ENCODE results near the gene TAGLN2. TPM values are rescaled to one million over a fixed set of nuclear protein-coding genes. Genes with fewer than 3 reads are reported as not detected.

The TAGLN2 gene
- total RNA-seq, 1 experiment from 2014 or later: 387 TPM

DNA sequence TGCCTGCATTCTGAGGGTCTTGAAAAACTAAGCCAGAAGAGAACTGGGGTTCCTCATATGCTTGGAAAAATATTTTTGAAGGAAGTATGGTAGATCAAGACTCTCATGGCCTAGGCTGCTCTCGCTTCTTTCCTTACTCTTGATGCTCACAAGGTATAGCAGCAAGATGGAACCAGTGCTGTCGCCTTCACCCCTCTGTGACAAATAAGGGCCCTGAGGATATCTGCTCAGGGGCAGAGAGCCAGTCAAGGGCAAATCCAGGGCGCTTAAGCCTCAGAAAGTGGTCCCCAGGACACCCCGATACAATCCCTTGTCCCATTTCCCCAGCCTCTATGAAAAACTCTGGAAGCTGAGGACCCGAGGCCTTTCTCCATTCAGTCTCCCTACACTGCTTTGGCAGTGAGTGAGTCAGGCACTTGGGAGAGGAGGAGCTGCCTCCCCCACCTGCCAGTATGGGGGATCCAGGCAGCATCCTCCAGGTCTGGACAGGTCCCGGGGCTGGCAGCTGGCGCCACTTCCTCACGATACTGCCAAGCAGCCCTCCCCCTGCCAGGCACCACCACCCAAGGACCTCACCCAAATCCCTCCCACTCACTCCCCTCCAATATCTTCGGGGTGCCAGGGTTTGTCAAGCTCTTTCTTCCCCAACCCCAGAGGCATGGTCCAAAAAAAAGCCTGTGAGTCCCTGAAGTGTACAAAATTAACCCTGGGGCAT is 18.8 kb upstream of the TAGLN2 start:
- peak; percentile 54 for DNase-seq
- peaks cover 10% of the 10 kb centered on the region; the same call in 1 of the 2 replicates for H3K27me3 ChIP-seq (ENCODE audit: control insufficient read depth, insufficient read depth, low read length)
- no peaks in the 10 kb centered on the region; the same call in none of the 2 replicates for H3K36me3 ChIP-seq (replicated peaks; ENCODE audit: control insufficient read depth, insufficient read depth, low read length)
- no peak overlapping the region for H3K4me3 ChIP-seq (ENCODE audit: insufficient read depth, low read depth, low read length)

DNA sequence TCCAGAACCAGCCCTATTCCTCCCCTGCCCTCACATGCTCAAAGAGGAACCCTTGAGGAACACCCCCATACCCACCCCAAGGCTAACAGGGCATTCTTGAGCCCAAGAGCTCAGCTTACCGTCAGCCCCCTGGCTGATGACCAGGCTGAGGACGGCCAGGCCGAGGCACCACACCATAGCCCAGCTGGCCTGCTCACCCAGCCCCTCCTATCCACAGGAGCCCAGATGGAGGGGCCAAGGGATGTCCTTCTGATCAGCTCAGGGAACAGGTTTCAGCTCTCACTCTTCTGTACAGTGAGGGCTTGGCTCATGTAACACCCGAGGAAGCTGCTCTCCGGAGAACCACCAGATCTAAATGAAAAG is 18.0 kb upstream of the TAGLN2 start:
- DNase-seq: no peak
- Histone ChIP-seq H3K36me3 (replicated peaks; ENCODE audit: control insufficient read depth, insufficient read depth, low read length) (no peaks in the 10 kb centered on the region; the same call in none of the 2 replicates), H3K27me3 (ENCODE audit: control insufficient read depth, insufficient read depth, low read length) (peaks cover 10% of the 10 kb centered on the region; the same call in 1 of the 2 replicates), H3K4me3 (ENCODE audit: insufficient read depth, low read depth, low read length) (no peak overlapping the region)

DNA sequence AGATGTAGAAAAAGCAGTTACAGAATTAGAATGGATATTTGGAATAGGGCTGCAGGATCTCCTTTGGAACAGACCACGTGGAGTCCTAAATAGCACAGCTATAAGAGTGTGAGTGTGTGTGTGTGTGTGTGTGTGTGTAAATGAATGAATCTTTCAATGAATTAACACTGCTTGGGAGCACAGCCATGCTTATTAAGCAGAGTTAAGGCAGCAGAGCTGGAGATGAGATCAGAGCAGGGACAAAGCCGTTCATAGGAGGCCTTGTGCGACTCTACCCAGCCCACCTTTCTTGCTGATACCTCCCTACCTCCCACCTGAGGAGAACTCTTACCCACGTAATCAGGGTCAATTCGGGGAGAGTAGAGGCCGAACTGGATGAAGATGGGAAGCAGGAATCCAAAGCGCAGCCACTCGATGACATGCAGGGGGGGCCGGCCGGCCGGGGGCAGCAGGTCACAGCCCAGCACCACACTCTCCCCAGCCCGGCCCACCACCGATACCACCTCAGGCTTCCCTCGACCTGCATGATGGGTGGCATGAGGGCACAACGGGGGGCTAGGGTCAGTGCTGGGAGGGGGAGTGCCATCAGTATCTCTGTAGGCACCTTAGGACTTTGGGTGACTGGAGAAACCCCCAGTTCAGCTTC is 17.4 kb upstream of the TAGLN2 start:
- Histone ChIP-seq H3K4me3 (ENCODE audit: insufficient read depth, low read depth, low read length) (no peak overlapping the region), H3K27me3 (ENCODE audit: control insufficient read depth, insufficient read depth, low read length) (peaks cover 10% of the 10 kb centered on the region; the same call in 1 of the 2 replicates), H3K36me3 (replicated peaks; ENCODE audit: control insufficient read depth, insufficient read depth, low read length) (no peaks in the 10 kb centered on the region; the same call in none of the 2 replicates)
- DNase-seq: peak; percentile 29

DNA sequence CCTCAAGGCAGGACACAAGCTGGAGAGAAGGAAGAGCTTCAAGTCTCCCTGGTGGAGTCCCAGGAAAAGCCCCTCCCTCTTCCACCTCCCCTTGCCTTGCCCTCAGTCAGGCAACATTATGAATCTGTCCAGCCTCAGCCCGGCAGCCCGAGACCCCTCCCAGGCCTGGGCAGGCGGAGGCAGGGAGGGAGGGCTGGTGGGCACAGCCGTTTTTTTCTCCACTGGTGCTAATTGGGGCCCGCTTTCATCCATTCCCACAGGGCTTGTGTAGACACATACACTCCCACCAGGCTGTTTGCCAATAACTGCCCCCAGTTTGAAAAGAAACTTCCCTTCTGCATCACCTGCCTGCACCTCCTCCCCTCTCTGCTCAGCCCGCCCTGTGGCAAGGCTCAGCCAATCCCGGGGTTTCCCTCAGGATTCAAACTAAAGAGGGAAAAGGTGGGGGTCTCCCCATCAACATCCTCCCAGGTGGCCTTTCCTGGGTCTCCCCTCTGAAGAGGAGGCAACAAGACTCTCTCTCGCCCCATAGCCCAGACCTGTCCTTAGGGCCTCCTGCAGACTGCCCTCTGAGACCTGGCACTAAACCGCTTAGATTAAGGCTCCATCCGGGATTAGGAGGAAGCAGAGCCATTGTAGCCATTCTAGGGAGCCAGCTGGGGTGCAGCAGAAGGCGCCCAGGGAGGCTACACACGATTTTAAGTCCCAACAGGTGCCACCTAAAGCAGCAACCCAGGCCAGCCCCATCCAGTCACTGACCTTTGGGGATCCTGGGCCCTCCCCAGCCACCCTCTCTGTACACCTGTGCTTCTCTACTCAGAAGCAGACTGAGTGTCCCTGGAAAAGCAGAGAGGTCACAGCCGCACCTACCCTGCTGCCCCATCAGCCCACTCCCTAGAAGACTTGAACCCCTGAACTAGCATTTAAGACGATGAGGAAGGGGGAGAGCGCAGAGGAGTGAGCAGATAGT is 16.6 kb upstream of the TAGLN2 start:
- H3K27me3 ChIP-seq (ENCODE audit: control insufficient read depth, insufficient read depth, low read length): peaks cover 10% of the 10 kb centered on the region; the same call in 1 of the 2 replicates
- H3K4me3 ChIP-seq (ENCODE audit: insufficient read depth, low read depth, low read length): no peak overlapping the region
- DNase-seq: peak; percentile 77
- H3K36me3 ChIP-seq (replicated peaks; ENCODE audit: control insufficient read depth, insufficient read depth, low read length): no peaks in the 10 kb centered on the region; the same call in none of the 2 replicates

DNA sequence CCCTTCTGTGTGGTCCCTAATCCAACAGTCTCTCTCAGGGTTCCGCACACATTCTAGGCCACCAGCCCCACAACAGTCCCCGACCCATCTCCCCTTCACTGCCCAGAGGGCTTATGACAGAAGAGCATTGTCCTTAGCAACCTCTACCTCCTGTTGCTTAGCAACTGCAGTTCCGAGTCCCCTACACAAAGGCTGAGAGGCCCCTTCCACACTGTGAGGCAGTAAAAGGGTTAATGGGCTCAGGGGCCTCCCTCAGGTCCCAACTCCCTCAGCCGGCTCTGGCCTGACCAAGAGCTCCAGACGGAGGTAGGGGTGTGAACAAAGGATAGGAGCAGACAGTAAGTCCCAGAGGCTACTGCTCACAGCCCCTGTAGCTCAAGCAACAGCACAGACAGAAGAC is 15.8 kb upstream of the TAGLN2 start:
- no peaks in the 10 kb centered on the region; the same call in none of the 2 replicates for H3K36me3 ChIP-seq (replicated peaks; ENCODE audit: control insufficient read depth, insufficient read depth, low read length)
- no peak overlapping the region for H3K4me3 ChIP-seq (ENCODE audit: insufficient read depth, low read depth, low read length)
- peak; percentile 65 for DNase-seq
- H3K27me3 ChIP-seq (ENCODE audit: control insufficient read depth, insufficient read depth, low read length): peaks cover 7% of the 10 kb centered on the region; the same call in 1 of the 2 replicates

DNA sequence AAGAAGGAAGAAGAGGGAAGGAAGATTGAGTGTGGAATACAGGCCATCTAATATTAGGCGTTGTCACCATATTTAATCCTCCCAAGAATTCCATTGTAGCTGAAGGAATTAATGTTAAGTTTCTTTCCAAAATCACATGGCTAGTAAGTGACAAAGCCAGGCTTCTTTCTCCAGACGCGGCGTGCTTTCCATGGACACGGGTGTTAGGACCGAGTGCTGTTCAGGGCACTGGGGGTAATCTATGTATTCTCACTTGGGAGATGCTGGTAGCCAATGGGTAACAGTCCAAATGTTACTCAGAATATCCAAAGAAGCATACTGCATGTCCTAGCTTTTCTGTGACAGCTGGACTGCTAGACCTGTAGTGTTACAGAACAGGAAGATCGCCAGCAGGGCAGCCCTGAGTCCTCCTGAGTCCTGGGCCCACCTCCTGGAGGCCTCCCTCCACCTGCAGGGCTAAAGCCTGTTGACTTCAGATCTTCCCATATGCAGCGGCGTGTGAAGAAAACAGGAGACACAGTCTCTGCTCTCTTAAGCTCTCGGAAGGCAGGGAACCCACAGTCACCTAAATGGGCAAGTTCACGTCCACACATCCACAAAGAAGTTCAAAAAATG is 14.8 kb upstream of the TAGLN2 start:
- DNase-seq: peak; percentile 19

DNA sequence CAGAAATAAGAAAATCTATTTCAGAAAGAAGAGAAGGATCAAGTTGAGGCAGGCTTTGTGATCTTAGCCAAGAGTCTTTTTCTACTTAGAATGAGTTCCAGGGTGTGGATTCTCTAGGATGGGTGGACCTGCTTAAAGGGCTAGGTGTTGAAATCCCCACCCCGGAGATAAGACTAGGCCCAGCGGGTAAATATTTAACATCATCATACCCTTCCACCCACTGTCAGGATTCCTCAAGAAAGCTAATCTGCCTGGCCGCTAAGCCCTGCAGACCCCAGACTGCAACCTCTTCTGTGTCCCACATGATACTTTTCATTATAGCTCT is 14.3 kb upstream of the TAGLN2 start:
- DNase-seq: peak; percentile 18
- H3K4me3 ChIP-seq (ENCODE audit: insufficient read depth, low read depth, low read length): no peak overlapping the region
- H3K27me3 ChIP-seq (ENCODE audit: control insufficient read depth, insufficient read depth, low read length): peaks cover 3% of the 10 kb centered on the region; the same call in 1 of the 2 replicates
- no peaks in the 10 kb centered on the region; the same call in none of the 2 replicates for H3K36me3 ChIP-seq (replicated peaks; ENCODE audit: control insufficient read depth, insufficient read depth, low read length)

More for the DNA sequence above, 14.8 kb upstream of the TAGLN2 start:
- H3K36me3 ChIP-seq (replicated peaks; ENCODE audit: control insufficient read depth, insufficient read depth, low read length): no peaks in the 10 kb centered on the region; the same call in none of the 2 replicates
- H3K4me3 ChIP-seq (ENCODE audit: insufficient read depth, low read depth, low read length): no peak overlapping the region
- H3K27me3 ChIP-seq (ENCODE audit: control insufficient read depth, insufficient read depth, low read length): peaks cover 7% of the 10 kb centered on the region; the same call in 1 of the 2 replicates

DNA sequence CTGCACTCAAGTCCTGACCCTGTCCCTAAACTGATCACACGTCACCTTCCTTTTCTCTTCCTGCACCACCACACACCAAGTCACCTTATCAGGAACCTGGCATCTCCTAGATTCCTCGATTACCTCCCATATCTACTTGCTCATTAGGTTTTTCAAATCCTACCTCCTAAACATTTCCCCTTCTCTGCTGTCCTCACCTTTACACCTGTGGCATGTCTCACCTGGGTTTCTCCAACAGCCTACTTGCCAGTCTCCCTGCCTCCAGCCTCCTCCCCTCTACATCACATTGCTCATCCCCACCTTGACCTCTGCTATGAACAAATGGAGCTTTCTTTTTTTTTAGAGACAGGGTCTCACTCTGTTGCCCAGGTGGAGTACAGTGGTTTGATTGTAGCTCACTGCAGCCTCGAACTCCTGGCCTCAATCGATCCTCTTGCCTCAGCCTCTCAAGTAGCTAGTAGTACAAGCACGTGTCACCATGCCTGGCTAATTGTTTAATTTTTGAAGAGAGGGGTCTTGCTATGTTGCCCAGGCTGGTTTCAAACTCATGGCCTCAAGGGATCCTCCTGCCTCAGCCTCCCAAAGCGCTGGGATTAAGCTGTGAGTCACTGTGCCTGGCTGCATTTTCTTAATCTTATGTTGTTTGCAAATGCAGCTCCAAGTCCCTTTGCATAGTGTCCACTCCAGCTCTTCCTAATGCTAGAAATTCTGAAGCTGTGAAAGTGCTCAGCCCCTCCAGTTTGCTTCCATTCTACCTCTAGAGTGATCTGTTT is 13.8 kb upstream of the TAGLN2 start:
- no peak for DNase-seq
- no peak overlapping the region for H3K4me3 ChIP-seq (ENCODE audit: insufficient read depth, low read depth, low read length)
- H3K27me3 ChIP-seq (ENCODE audit: control insufficient read depth, insufficient read depth, low read length): no peaks in the 10 kb centered on the region; the same call in 1 of the 2 replicates
- no peaks in the 10 kb centered on the region; the same call in none of the 2 replicates for H3K36me3 ChIP-seq (replicated peaks; ENCODE audit: control insufficient read depth, insufficient read depth, low read length)

DNA sequence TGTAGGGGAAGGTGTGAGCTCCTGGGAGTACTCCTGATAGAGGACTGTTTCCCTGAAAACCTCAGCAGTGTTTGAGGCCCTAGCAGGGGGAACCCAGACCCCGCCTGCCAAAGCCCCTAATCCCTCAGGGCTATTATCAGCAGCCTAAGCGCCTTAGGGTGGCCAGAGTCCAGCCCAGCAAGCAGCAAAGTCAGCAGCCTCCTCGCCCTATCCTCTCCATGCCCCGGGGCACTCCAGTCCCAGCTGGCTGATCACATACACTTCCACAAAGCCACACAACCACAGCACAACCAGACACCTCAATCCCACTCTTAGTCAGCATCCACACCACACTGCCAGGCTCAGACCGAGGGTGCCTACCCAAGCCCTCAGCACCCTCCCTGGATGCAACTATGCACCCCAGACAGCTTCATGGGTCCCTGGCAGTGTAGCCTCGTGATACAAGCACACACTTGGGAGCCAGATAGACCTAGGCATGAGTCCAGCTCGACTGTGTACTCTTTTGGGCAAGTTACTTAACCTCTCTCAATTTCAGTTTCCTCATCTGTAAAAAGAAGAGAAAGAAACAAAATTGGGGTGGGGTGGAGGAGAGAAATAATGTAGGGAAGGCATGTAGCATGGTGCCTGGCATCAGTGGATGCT is 13.0 kb upstream of the TAGLN2 start:
- Histone ChIP-seq H3K36me3 (replicated peaks; ENCODE audit: control insufficient read depth, insufficient read depth, low read length) (no peaks in the 10 kb centered on the region; the same call in none of the 2 replicates), H3K4me3 (ENCODE audit: insufficient read depth, low read depth, low read length) (no peak overlapping the region), H3K27me3 (ENCODE audit: control insufficient read depth, insufficient read depth, low read length) (no peaks in the 10 kb centered on the region)
- peak; percentile 38 for DNase-seq

DNA sequence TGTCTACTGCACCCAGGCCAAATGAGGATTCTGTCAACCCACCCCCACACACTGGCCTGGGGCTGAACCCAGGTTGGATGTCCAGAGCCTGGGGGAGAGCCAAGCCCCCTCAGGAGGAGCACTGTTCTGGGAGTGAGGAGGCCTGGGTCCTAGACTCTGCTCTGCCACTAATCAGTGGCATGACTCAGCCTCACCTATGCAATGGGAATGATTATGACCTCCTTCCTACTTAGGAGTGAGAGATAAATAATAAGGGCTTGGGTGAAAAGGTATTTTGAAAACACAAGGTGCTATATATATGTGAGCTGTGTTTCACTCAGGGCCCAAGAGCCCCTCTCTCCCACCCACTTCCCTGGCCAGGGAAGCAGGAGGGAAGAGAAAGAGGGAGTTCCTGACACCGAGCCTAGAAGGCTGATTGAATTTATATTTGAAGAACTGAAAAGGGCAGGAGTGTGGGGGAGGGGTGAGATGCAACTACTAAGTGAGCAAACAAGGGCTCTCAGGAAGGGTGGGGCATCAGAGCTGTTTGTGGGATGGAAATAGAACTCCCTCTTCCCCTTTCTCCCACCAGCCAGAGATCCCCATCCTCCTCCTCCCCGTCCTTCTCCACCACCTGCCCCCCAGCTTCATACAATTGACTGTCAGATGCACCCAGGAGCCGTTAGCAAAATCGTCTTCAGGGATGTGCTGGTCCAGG is 11.9 kb upstream of the TAGLN2 start:
- H3K4me3 ChIP-seq (ENCODE audit: insufficient read depth, low read depth, low read length): no peak overlapping the region
- DNase-seq: peak; percentile 77
- H3K27me3 ChIP-seq (ENCODE audit: control insufficient read depth, insufficient read depth, low read length): no peaks in the 10 kb centered on the region
- H3K36me3 ChIP-seq (replicated peaks; ENCODE audit: control insufficient read depth, insufficient read depth, low read length): no peaks in the 10 kb centered on the region; the same call in none of the 2 replicates

DNA sequence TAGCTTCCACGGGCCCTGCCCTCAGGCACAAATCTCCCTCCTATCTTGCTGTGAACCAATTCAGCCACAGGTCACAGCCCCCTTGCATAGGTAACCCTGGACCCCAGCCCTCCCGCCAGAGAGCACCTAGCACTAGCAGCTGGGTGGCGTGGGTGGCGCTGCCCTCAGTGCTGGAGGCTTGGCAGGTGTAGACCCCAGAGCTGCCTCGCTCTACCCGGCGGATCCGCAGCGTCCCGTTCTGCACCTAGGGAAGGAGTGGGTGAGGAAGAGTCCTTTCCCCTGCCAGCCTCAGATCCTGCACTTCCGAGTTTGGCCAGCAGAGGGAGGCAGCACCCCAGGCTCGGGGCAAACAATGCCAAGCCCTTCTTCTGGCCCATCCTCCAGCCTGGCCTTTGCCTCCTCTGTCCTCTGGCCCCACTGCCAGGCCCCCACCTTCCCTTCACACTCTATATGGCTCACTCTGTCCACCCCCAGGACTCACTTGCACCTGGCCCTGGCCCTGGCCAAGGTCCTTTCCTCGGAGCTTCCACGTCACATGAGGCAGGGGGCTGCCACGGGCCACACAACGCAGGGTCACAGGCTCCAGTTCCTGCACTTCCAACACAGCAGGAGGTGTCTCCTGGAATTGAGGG is 11.1 kb upstream of the TAGLN2 start:
- H3K36me3 ChIP-seq (replicated peaks; ENCODE audit: control insufficient read depth, insufficient read depth, low read length): no peaks in the 10 kb centered on the region; the same call in none of the 2 replicates
- no peak overlapping the region for H3K4me3 ChIP-seq (ENCODE audit: insufficient read depth, low read depth, low read length)
- peak; percentile 97 for DNase-seq
- no peaks in the 10 kb centered on the region for H3K27me3 ChIP-seq (ENCODE audit: control insufficient read depth, insufficient read depth, low read length)

DNA sequence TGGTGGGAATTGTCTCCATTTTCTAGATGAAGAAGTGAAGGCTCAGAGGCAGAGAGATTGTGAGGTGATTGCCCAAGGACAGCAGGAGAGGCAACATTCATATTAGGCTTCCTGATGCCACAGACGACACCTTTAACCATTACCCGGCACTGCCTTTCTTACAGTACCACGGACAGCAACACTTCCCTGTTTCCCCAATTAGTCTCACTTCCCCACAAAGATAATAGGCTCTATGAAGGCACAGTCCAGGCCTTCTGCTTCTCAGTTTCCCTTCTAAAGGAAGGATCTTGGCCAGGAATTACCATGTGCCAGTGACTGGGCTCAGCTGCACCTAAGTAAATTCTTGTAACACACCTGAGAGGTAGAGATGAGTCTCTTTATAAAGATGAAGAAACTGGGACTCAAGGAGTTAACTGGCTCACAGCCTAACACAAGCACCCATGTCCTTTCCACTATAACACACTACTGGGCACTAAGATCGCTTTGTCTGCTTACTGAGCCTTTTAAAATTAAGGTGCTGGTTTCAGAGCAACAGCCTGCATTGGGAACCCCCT is 10.5 kb upstream of the TAGLN2 start:
- peak; percentile 57 for DNase-seq
- no peaks in the 10 kb centered on the region; the same call in none of the 2 replicates for H3K36me3 ChIP-seq (replicated peaks; ENCODE audit: control insufficient read depth, insufficient read depth, low read length)
- no peaks in the 10 kb centered on the region for H3K27me3 ChIP-seq (ENCODE audit: control insufficient read depth, insufficient read depth, low read length)
- H3K4me3 ChIP-seq (ENCODE audit: insufficient read depth, low read depth, low read length): no peak overlapping the region

All from H7 (cell line).